Body of pancreas (tissue), 4 donors: ENCODE results near the gene ROBO1.

Experiments used
- CTCF ChIP-seq, 7 experiments: fragments of 450-650 bp in 4 of 7; fragments of 200-600 bp in 3 of 7; sonication (generic) in 3 of 7; IDR thresholded peaks; one replicate each; pipeline ENCODE4 v1.5.1; 2016 to 2019; ENCODE audit warnings: antibody characterized with exemption in 7 of 7
- POLR2A ChIP-seq, 3 donors: fragments of 450-650 bp; IDR thresholded peaks; one replicate each; pipeline ENCODE4 v1.6.1; 2016; ENCODE audit warnings: antibody characterized with exemption in 3 of 3, mild to moderate bottlenecking in 2 of 3

- TF ChIP-seq CTCF (IDR thresholded peaks at IDR 0.05): no peak
- no peak for TF ChIP-seq POLR2A (IDR thresholded peaks at IDR 0.05)
These were observed 800.7 kb downstream of the ROBO1 start for GRCh38 chr3:78967061-78967460.
